VCaP (cell line): Measurements from ENCODE around the gene CRIP2.

Experiments used
- H3K27ac ChIP-seq: fragments of 450-650 bp; 2 replicates; pipeline ENCODE4 v1.5.1; 2017
- TF ChIP-seq, protein P1 (sequence below): fragments of 450-650 bp; conservative IDR thresholded peaks from 2 replicates; pipeline ENCODE4 v1.5.1; 2017; ENCODE audit warnings: mild to moderate bottlenecking, moderate library complexity

CRIP2 gene

DNA sequence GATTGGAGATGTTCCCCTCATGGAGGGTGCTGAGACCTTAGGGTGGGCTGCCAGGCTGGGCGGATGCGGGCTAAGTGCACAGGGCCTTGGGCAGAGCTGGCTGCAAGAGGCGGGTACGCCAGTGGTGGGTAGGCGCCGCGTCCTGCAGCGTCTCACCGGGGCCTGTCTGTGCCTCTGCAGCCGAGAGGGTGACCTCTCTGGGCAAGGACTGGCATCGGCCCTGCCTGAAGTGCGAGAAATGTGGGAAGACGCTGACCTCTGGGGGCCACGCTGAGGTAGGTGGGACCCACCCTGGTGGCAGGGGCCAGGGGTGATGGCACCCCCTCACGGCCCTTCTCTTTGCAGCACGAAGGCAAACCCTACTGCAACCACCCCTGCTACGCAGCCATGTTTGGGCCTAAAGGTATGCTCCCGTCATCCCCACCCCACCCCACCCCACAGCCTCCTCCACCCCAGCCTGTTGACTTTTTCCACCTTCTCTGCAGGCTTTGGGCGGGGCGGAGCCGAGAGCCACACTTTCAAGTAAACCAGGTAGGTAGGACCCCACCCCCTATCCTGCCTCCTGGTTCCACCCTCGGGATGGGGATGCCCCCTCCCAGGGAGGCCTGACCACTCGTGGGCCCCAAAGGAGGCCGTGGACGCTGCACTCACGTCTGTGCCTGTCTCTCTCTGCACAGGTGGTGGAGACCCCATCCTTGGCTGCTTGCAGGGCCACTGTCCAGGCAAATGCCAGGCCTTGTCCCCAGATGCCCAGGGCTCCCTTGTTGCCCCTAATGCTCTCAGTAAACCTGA lies 13.6 kb downstream of the CRIP2 start:
- H3K27ac ChIP-seq, result peak overlapping the region; percentile 89
- TF ChIP-seq, protein P1, sequence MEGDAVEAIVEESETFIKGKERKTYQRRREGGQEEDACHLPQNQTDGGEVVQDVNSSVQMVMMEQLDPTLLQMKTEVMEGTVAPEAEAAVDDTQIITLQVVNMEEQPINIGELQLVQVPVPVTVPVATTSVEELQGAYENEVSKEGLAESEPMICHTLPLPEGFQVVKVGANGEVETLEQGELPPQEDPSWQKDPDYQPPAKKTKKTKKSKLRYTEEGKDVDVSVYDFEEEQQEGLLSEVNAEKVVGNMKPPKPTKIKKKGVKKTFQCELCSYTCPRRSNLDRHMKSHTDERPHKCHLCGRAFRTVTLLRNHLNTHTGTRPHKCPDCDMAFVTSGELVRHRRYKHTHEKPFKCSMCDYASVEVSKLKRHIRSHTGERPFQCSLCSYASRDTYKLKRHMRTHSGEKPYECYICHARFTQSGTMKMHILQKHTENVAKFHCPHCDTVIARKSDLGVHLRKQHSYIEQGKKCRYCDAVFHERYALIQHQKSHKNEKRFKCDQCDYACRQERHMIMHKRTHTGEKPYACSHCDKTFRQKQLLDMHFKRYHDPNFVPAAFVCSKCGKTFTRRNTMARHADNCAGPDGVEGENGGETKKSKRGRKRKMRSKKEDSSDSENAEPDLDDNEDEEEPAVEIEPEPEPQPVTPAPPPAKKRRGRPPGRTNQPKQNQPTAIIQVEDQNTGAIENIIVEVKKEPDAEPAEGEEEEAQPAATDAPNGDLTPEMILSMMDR, result no peak

DNA sequence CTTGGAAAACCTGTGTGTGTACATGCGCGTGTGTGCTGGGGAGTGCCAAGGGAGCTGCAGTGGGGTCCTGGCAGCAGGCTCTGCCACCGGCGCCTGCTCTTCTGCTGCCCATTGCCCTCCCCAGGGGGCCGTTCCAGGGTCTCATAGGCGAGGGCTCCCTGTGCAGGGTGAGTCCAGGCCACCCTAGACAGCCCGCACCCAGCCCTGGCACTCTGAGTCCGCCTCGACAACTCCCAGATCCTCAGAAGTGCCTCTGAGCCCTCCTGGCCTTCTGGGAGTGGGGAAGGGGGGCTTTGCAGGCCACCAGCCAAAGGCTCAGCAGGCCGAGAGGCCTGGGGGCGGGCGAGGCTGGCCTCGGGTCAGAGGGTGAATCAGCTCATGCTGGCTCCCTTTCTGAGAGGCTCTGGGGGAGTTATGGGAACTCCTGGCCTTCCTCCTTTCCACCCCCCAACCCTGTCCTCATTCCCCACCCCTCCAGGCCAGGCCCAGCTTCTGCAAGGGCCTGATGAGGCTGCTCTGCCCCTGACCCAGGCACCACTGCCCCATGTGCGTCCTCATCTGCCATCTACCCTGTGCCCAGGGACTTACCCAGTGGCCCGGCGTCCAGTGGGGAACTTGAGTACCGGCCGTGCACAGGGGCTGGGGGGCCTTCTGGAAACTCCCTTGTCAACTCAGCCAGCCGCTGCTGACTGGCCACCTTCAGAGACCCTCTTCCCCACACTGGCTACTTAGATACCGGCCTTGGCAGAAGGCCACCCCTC lies 14.3 kb downstream of the CRIP2 start:
- H3K27ac ChIP-seq, result peak overlapping the region; percentile 89
- TF ChIP-seq, protein P1, result no peak

DNA sequence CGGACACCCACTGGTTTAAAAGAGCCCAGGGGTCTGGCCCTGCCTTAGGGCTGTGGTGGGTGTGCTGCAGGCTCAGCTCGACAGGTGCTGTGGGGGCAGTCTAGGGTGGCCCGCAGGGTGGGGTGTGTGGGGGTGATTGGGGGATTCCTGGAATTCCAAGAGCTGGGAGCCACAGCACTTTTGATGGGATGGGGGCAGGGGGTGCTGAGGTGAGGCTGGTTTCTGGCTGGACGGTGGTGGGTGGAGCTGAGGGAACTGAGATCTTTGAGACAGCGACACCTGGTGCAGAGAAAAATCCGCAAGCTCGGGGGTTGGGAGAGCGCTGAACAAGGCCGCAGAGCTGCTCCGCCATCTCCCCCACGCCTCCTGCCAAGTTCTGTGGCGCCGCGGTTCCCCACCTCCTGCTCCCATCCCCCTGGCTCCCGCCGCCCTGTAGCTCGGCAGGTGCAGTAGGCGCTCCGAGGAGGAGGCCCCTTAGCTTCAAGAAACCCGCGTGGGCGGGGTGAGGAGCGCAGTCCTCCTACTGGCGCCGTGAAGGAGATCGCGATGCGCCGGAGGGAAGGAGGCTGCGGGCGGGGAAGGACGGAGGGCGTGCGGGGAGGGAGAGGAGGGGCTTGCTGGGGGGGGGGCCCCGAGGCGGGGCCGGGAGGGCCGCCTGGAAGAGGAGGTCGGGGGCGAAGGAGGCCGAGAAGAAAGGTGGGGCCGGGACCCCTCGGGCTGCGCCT lies 15.1 kb downstream of the CRIP2 start:
- TF ChIP-seq, protein P1, result peak; percentile 71
- peak overlapping the region; percentile 89 for H3K27ac ChIP-seq

DNA sequence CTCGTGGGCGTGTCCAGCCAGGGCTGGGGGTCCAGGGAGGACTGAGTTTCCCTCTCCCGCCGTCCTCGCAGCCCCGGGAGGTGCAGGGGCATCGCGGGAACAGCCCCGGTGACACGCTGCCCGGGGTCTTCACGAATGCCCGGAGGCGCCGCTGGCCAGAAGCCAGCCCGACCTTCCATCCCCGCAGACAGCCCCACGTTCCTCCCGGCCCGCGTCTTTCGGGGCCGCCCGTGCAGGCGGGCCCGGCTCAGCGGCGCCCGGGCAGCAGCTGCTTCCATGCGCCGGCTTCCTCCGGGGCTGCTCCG lies 15.6 kb downstream of the CRIP2 start:
- TF ChIP-seq, protein P1, result no peak
- peak overlapping the region; percentile 89 for H3K27ac ChIP-seq

DNA sequence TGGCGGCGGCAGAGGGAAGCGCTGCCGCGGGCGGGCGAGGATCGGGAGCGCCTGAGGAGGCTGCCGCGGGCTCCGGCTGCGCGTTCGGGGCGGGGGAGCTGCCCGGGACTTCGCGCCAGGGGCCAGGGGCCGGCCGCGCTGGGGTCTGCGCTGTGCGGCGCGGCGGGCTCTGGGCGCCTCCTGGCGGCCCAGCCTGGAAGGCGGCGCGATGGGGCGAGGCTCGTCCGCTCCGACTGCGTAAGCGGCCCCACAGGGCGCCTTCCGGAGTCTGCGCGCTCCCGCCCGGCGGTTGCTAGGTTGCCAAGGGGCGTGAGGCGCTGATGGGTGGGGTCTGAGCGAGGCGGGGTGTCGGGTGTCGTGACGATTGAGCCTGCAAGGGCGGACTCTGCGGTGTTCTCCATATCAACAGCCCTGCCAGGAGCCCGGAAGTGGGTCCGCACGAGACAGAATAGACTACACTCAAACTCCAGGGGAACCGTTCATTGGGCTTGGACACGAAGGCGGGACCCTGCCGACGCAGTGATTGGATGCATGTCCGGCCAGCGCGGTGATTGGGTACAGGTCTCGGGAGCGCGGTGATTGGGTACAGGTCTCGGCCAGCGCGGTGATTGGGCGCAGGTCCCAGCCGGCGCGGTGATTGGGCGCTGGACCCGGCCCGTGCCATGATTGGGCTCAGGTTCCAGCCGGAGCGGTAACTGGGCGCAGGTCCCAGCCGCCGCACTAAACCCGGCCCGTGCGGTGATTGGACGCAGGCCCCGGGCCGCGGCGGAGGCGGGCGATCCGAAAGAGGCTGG lies 16.1 kb downstream of the CRIP2 start, which contains the start of gene TEDC1:
TEDC1 (plus strand) TSS at position 675 of the 794 bp plus-strand sequence. CDS start 130 bp downstream, outside the sequence.
- TF ChIP-seq, protein P1, result peak; percentile 94

DNA sequence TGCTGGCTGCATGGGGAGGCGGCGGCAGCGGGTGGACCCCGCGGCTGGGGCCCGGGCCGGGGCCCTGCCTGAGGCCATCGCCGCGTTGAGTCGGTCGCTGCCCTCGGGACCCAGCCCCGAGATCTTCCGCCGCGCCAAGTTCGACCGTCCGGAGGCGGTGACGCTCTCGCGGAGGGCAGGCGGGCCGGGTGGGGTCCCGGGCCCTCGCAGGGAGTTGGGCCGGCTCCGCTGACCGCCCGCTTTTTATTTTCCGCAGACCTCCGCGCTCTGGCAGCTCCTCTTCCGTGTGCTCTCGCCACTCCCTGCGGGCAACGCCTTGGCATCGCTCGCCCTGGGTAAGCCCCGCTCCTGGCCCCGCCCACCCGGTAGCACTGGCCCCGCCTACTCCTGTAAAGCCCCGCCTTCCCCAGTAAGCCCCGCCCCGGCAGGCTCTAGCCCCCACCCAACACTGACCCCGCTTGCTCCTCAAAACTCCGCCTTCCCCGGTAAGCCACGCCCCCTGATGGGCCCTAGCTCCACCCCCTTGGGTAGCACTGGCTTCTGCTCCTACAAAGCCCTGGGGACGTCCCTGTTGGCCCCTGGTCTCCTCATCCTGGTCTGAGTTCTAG lies 16.8 kb downstream of the CRIP2 start:
- TF ChIP-seq, protein P1, result no peak
- peak overlapping the region; percentile 89 for H3K27ac ChIP-seq

More for the DNA sequence above, 16.1 kb downstream of the CRIP2 start, which contains the start of gene TEDC1:
- H3K27ac ChIP-seq, result peak within 1 kb of the TSS; percentile 89
